Left lobe of liver (tissue), 2 donors: ENCODE data around the gene HRG. TPM values are rescaled to one million over a fixed set of nuclear protein-coding genes. Genes with fewer than 3 reads are reported as not detected.
A peak's percentile ranks its signal among the peaks of the same experiment; 100 is the strongest.

Source experiments
- ATAC-seq: fragments of 200-7000 bp; cut with Tn5 transposase; one replicate; pipeline ENCODE4 v1.9.1; 2020; ENCODE audit warnings: mild to moderate bottlenecking, moderate library complexity
- DNase-seq: peaks from one replicate; pipeline ENCODE4 v3.0.0-alpha.2; 2020; ENCODE audit warnings: low spot score
- total RNA-seq: library from RNA; stranded (reverse); gene quantifications from one replicate; pipeline ENCODE4 v1.2.1, GENCODE V29; 2021
- donor health status: DM: no; HTN: no; CAD: no; lungs with moderate emphysema.
- donor health status: DM: no; HTN: yes; CAD: no.

HRG gene
- 324 TPM for total RNA-seq

DNA sequence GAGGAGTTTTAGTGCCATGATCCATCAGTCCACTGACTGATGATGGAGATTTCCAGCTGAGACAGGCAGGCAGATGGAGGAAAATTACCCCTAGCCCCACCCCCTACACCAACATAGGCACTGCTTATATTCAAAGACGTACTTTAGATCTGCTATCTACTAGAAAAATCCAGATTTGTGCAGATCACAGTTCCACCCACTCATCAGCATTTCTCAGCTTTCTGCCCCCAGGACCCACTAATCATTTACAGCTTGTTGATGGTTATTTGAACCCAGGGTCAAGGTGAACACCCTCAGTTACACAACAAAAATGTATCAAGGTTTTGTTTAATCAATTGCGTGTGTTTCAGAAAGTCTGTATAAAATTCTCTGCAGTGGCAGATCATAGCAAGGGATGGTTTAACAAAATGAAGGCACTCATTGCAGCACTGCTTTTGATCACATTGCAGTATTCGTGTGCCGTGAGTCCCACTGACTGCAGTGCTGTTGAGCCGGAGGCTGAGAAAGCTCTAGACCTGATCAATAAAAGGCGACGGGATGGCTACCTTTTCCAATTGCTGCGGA, at the start of gene HRG:
HRG (plus strand) TSS at position 390 of the 564 bp plus-strand sequence; CDS start at position 408, 18 bp downstream.
- DNase-seq = peak; percentile 55
- ATAC-seq = peak; percentile 76

GRCh38 chr3:186616299-186616617, 49.6 kb upstream of the HRG start:
- DNase-seq (no peak), ATAC-seq (no peak)

- DNase-seq = peak; percentile 88
- peak; percentile 66 for ATAC-seq
These were observed 48.5 kb upstream of the HRG start for GRCh38 chr3:186617036-186617946.

DNA sequence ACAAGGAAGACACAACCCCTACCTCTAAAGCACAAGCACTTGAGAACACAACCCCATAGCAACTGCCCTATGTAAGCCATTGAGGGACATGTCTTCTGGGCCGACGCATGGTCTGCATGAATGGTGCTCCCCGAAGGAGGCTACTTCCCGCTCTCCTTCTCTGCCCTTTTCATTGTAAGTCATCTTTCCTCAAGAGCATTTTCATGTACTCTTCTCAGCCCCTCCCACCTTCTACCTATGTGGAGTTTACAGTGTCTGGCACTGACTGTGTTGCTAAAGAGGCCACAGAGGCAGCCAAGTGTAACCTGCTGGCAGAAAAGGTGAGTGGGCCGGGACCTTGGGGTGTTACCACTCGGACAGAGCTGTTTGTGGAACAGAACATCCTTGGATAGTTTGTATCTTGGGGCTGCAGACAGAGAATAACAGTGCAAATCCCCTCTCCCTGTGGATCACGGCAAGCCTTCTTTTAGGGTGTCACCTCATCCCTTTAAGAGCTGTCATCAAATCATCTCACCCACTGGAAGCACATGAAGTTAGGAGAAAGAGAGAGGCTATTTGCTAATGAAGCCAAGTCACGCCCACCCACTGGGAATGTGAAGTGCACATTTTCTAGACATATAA, 47.4 kb upstream of the HRG start:
- DNase-seq = peak; percentile 43
- ATAC-seq = no peak

GRCh38 chr3:186619787-186620212, 46.0 kb upstream of the HRG start:
- DNase-seq (no peak), ATAC-seq (no peak)

DNA sequence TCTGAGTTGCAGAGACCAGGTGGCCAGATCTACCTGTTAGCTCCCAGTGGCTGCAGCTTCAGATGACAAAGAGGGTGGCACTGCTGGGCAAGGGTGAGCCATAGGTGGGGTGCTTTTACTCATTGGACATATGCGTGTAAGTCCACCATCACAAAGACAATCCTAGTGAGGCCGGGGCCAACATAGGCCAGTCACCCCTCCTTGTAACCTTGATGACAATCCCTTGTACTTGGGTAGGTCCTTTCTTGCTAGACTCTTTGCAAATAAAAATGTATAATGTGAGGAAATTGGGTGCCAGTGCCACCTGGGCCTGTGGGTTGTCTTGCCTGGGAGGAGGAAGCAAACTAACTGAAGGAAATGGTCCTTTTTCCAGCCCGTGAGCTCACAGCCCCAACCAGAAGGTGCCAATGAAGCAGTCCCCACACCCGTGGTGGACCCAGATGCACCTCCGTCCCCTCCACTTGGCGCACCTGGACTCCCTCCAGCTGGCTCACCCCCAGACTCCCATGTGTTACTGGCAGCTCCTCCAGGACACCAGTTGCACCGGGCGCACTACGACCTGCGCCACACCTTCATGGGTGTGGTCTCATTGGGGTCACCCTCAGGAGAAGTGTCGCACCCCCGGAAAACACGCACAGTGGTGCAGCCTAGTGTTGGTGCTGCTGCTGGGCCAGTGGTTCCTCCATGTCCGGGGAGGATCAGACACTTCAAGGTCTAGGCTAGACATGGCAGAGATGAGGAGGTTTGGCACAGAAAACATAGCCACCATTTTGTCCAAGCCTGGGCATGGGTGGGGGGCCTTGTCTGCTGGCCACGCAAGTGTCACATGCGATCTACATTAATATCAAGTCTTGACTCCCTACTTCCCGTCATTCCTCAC, 45.4 kb upstream of the HRG start:
- DNase-seq = peak; percentile 77
- ATAC-seq = peak; percentile 49

DNA sequence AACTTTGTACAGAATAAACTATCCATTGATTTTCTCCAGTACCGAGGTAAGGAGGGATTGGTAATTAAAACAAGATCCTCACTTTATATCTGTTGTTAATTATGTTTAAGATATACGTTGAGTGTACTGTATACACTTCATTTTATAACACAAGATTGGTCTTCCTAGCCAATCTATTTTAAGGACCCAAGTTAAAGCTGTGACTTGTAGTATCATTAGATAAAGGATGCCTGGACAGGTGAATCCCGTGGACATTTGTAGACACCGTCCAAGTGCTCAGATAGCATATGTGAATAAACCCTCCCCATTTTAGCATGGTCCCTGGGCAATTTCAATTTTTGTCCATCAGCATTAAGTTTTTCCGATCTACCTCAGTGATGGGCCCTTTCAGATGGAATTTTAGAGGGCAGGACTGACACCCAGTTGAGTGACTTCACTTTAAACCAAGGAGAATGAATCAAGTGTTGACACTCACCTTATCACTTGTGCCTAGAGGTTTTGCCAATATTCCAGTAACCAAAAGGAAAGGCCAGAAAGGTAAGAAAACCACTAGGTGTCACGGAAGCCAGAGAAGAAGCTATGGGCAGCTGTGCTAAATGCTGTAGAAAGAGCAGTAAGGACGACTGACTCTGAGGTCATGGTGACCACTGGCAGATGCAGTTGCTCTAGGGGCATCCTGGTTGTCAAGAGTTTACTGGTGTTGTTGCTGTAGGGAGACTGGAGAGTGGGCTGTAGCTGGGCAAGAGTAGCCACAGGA, 43.7 kb upstream of the HRG start:
- ATAC-seq = peak; percentile 7
- DNase-seq = no peak

- DNase-seq (no peak), ATAC-seq (no peak)
These were observed 43.0 kb upstream of the HRG start for GRCh38 chr3:186622651-186623310.

- no peak for ATAC-seq
These were observed 41.2 kb upstream of the HRG start for GRCh38 chr3:186624598-186624997.

GRCh38 chr3:186625600-186626042, 40.2 kb upstream of the HRG start:
- DNase-seq (no peak), ATAC-seq (peak; percentile 31)

More at GRCh38 chr3:186624598-186624997, 41.2 kb upstream of the HRG start:
- no peak for DNase-seq

- ATAC-seq (no peak), DNase-seq (no peak)
These were observed 39.5 kb upstream of the HRG start for GRCh38 chr3:186626254-186626847.

DNA sequence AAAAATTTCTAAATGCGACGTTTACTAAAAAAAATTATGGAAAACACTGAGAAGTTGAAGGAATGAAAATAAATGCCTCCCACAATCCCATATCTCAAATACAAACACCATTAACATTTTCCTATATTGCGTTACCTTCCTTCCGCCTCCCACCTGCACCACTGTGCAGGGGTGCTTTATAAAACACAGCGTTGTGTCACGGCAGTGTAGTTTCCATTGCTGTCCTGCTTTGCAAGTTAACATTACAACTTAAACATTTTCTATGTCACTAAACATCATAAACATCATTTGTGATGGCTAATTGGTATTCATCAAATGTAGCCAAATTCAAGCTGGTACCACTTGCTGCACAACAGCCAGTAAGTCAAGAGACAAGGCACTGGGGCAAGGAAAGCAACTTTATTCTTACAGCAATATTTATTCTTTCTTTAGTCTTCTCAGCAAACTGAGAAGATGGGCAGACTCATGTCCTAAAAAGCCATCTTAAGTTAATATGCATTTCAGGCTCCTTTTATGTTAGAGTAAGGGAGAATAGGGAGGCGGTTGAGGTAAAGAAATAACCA, 37.9 kb upstream of the HRG start:
- DNase-seq (no peak), ATAC-seq (no peak)

DNA sequence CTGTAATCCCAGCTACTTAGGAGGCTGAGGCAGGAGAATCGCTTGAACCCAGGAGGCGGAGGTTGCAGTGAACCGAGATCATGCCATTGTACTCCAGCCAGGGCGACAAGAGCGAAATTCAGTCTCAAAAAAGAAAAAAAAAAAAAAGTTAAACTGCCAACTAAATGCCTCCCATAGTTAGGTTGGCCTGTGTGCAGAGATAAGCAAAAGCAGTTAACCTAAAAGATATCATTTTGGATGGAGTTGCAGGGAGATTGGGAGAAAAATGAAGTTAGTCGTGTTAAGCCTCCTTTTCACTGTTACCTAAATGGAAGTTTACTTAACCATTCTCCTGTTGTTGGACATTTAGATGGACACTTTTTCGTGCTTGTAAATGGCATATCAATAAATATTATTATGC, 37.1 kb upstream of the HRG start:
- no peak for DNase-seq
- ATAC-seq = no peak

GRCh38 chr3:186630950-186631641, 34.7 kb upstream of the HRG start:
- no peak for DNase-seq
- ATAC-seq = no peak

GRCh38 chr3:186633481-186633880, 32.3 kb upstream of the HRG start:
- DNase-seq (no peak), ATAC-seq (peak; percentile 23)

DNA sequence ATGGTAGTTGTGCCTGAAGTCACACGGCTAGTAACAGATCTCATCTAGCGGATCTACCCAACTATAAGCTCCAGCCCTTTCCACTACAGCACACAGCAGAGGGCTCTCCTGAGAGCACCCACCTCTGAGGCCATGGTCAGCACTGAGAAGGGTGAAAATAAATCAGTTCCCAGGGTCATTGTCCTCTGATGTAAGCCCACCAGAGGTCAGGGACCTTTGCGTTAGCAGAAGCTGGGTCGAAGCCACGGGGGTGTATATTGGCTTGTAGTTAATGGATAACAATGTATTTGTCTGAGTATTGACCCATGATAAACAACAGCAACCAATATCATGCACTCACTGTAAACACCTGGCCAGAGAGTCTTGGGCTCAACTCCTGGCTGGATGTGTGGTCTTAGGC, 31.6 kb upstream of the HRG start:
- ATAC-seq (peak; percentile 87), DNase-seq (peak; percentile 93)

DNA sequence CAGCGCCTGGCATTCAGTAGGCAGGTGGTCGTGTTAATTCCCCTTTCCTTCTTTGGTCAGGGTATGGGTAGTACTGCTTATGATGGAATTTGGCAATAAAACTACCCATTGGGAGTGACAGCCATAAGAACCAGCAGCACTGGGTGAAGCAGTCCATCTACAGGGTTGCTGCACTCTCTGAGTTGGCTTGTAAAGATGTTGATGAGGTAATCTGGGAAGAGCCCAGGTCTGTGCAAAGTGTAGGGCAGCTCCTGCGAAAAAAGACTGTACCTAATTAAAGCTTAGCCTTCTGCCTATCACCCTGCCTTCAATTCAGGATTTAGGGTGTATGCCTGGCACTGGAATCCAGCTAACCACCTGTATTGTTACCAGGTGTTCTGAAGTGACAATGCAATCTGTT, 30.3 kb upstream of the HRG start:
- ATAC-seq (peak; percentile 61), DNase-seq (no peak)

GRCh38 chr3:186636536-186636935, 29.3 kb upstream of the HRG start:
- no peak for DNase-seq
- no peak for ATAC-seq
